ENCODE measurements around the gene UROC1.

UROC1 gene

DNA sequence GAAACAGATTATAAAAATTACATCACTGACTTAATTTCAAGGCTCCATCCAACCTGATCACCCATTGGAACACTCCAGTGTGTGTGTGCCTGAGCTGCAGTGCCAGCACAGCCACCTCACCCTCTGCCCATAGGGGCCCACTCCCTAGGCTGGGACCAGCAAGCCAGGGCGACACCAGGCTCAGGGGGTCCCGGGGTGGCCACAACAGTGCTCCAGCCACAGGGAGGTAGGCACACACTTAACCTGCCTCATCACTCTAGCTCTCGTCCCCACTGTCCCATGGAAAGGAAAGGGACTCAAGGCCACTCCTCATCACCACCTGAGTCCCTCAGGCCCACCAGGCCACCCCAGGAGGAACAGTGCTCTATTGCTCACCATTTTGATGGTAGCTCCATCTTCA lies 66.8 kb downstream of the UROC1 start:
- no peak for DNase-seq (ENCODE audit: low read depth)
- no peak overlapping the region for H3K4me3 ChIP-seq (ENCODE audit: low read depth, low read length)

- no peak for DNase-seq (ENCODE audit: low read depth)
- no peak overlapping the region for H3K4me3 ChIP-seq (ENCODE audit: low read depth, low read length)
These were observed 67.4 kb downstream of the UROC1 start for GRCh38 chr3:126450219-126450618.

DNA sequence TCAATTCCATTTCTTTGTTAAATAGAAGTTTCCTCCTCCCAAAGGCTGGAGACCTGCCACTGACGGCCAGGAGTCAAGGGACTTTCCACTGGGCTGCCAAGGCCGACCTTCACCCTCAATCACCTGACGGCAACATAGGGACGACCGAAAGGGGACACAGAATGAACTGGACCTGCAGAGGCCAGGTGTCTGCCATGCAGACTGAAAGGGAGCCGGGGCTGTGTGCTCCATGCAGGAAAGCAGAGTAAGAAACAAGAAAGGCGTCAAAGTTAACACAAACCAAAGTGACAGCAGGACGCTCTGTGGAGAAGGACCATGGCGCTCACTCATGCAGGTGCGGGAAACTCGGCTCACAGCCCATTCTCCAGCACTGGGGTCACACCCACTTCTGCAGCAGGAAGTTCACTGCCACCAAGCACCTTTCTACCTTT lies 67.9 kb downstream of the UROC1 start:
- DNase-seq (ENCODE audit: low read depth), result no peak
- no peak overlapping the region for H3K4me3 ChIP-seq (ENCODE audit: low read depth, low read length)

DNA sequence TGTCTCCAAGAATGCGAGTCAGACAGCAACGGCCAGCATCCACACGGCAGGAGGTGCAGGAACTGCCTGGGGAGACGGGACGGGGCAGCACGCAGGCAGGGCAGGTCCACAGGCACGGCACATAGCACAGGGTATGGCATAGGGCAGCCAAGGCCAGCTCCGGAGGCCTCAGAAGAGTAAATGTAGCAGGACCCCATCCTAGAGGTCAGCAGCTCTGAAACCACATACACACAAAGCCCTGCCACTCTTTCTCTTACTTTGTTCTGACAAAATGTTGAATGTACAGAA lies 68.7 kb downstream of the UROC1 start:
- H3K4me3 ChIP-seq (ENCODE audit: low read depth, low read length), result no peak overlapping the region
- DNase-seq (ENCODE audit: low read depth), result no peak

- peak; percentile 17 for DNase-seq (ENCODE audit: low read depth)
- H3K4me3 ChIP-seq (ENCODE audit: low read depth, low read length), result no peak overlapping the region
These were observed 69.3 kb downstream of the UROC1 start for GRCh38 chr3:126448136-126448892.

GRCh38 chr3:126447456-126448106 lies 70.0 kb downstream of the UROC1 start:
- no peak overlapping the region for H3K4me3 ChIP-seq (ENCODE audit: low read depth, low read length)
- peak; percentile 30 for DNase-seq (ENCODE audit: low read depth)

DNA sequence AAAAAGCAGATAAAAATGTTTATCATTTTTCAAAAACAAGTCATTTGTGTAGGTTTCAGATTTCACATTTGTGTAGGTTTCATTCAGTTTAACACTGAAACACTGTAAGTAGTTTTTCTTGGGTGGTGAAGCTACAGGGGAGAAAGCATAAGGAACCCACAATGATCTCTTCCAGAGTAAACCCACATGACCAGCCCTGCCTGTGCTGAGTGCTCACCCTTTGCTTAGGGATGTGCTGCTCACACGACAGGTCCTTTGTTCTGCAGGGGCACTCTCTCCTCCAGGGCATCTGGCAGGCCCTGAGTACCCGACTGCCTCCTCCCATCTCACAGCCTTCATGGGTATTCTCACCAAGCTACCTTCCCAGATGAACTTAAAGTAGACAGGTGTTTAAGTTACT lies 70.8 kb downstream of the UROC1 start:
- DNase-seq (ENCODE audit: low read depth), result no peak
- H3K4me3 ChIP-seq (ENCODE audit: low read depth, low read length), result no peak overlapping the region

DNA sequence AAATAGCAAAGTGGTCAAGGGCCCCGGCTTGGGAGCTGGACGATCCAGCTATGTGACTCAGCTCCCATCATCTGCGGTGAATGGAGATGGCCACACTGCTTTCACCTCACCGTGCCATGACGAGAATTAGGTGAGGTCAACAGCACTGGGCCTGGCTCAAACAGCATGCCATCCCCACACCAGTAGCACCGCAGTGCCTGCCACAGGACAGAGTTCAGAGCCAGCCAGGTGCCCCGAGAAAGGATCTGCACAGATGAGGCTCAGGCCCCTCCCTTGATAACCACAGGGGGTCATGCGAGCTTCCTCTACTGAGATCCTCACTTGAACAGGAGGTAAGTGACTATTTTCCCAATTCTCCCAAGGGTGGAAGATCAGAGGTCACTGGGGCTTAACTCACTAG lies 71.3 kb downstream of the UROC1 start:
- H3K4me3 ChIP-seq (ENCODE audit: low read depth, low read length), result no peak overlapping the region
- DNase-seq (ENCODE audit: low read depth), result no peak

DNA sequence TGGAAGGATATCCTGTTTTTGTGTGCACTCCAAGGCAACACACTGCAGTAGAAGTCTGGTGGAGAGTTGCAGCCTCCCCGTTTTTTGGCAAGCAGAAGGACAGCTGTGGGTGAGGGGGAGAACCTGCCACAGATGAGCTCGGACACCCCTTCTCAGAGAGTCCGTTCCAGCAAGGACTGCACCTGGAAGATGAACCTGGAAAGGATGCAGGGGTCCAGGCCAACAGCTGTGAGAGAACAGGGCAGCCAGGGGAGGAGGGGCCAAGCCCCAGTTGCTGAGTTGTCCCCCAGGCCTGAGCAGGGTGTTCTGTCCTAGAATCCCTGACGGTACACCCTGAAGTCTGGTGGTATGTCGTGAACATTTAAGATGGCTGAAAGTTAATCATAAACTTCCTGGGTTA lies 72.1 kb downstream of the UROC1 start:
- no peak overlapping the region for H3K4me3 ChIP-seq (ENCODE audit: low read depth, low read length)
- no peak for DNase-seq (ENCODE audit: low read depth)

- DNase-seq (ENCODE audit: low read depth), result no peak
- no peak overlapping the region for H3K4me3 ChIP-seq (ENCODE audit: low read depth, low read length)
These were observed 74.7 kb downstream of the UROC1 start for GRCh38 chr3:126442856-126443242.

GRCh38 chr3:126442094-126442855 lies 75.3 kb downstream of the UROC1 start:
- no peak overlapping the region for H3K4me3 ChIP-seq (ENCODE audit: low read depth, low read length)
- no peak for DNase-seq (ENCODE audit: low read depth)

DNA sequence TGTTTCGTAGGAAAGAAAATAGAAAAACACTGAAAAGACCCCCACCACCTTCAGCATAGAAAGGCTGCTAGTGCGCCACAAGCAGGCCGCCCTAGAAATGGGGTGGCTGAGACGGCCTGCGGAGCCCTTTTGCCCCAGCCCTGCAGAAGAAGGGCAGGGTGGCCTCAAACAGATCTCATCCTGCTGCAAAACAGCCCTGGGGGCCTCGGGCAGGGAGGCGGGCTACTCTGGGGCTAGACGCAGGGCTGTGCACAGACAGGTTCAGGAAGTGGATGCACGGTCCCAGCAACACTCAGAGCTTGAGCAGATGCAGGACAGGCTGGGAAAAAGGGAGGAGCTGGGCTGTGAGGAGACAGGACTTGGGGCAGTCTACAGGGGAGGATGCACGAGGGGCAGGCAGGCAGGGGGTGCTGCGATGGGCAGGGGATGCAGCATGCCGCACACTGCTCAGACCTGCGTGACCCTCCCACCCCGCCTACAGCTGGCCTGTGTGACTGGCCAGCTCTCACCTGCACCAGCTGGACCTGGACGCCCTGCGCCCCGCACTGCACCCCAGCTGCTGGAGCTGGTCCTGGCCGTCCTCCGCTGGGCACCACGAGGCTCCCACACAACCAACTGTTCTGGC lies 76.2 kb downstream of the UROC1 start:
- DNase-seq (ENCODE audit: low read depth), result no peak
- no peak overlapping the region for H3K4me3 ChIP-seq (ENCODE audit: low read depth, low read length)

- no peak for DNase-seq (ENCODE audit: low read depth)
- H3K4me3 ChIP-seq (ENCODE audit: low read depth, low read length), result no peak overlapping the region
These were observed 76.9 kb downstream of the UROC1 start for GRCh38 chr3:126440709-126440995.

- DNase-seq (ENCODE audit: low read depth), result no peak
- no peak overlapping the region for H3K4me3 ChIP-seq (ENCODE audit: low read depth, low read length)
These were observed 77.4 kb downstream of the UROC1 start for GRCh38 chr3:126439968-126440708.

- H3K4me3 ChIP-seq (ENCODE audit: low read depth, low read length), result no peak overlapping the region
- DNase-seq (ENCODE audit: low read depth), result no peak
These were observed 78.1 kb downstream of the UROC1 start for GRCh38 chr3:126439346-126439967.

DNA sequence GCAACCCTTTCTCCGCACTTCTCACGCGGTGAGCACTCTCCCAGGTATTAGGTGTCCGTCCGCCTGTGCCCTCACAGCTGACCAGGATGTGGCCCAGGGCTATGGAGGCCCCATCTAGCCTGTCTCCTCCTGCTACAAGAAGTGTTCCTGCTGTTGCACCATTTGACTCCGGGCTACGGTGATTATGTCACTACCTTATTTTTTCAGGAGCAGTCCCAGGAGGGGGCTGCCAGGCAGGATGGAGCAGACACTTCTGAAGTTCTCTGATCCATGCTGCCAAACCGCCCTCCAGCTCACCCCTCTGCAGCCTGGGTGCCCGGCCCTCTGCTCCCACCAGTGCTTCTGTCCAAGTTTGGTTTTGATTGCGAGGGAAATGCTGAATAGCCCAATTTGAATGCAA lies 78.8 kb downstream of the UROC1 start:
- H3K4me3 ChIP-seq (ENCODE audit: low read depth, low read length), result no peak overlapping the region
- DNase-seq (ENCODE audit: low read depth), result no peak

GRCh38 chr3:126438186-126438585 lies 79.4 kb downstream of the UROC1 start:
- DNase-seq (ENCODE audit: low read depth), result no peak
- no peak overlapping the region for H3K4me3 ChIP-seq (ENCODE audit: low read depth, low read length)

DNA sequence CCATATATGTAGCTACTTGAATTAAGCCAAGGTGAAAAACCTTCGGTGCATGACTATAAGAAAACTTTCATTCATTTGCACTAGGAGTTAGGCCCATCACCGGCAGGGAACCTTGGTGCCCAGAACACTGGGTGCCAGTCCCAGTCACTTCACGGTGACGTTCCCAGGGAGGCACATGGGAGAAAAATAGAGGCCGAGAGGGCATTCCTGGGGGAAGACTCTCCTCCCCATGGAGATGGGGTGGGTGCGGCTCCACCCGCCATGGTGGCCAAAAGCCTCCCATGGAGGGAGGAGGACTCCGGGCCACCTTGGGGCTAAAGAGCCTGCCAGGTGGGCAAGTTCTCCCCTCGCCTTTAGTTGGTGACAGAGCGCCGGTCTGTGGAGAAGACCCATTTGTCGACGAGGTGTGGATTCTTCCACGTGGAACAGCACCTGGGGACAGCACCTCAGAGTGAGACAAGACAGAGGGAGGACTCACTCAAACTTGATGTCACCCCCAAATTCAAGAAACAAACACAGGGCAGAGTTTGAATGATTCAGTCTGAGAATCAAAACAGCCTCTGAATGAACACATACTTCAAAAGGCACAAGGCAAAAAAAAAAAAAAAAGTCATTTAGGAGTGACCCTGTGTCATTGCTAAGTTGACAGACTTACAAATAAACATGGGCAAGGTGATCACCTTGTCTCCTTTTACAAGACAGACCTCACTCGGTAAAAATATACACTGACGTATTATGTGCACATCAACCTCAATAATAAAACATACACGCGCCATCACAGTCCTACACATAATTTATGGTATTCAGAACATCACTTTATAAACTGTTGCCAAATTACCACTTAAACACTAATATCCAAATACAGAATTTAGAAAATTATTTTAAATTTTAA lies 80.5 kb downstream of the UROC1 start:
- DNase-seq (ENCODE audit: low read depth), result no peak
- H3K4me3 ChIP-seq (ENCODE audit: low read depth, low read length), result no peak overlapping the region
